ENCODE data around the gene SLC38A3. TPM values are rescaled to one million over a fixed set of nuclear protein-coding genes. Genes with fewer than 3 reads are reported as not detected.

Gene SLC38A3
- total and polyA plus RNA-seq, 2 of the 8 experiments (the other 6 are each of a cell fraction or from before 2014, with no cell fraction given): 1.2 to 3.7 TPM

DNA sequence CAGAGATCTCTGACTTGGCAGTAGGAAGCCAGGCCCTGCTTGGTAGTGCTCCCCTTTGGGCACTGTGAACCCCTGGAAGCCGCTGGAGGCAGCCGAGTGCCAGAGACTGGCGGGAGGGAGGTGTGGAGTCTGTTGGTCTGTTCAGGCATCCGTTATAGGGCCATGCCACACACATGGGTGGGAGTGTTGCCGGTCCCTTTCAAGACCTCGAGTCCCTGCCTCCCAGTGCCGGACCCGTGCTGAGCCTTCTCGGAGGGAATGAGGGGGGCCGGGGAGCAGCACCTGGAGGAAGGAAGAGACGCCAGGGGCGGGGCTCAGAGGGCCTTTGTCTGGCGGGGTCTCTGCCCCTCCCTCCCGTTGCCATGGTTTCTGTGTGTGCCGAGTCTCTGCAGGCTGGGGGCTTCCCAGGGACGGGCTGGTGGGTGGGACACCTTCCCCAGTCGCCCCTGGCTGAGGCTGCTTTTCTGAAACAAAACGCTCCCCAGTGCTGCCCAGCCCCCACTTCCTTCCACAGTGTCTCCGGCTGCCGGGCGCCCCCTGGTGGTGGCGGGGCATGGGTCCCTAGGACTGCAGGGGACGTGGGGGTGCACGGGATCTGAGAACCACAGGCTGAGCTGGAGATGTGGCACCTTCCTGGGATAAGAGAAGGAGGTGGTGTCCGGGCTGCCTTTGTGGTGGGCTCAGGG lies 40.9 kb downstream of the SLC38A3 start:
- peak overlapping the region; percentile 92 for H2BK12ac ChIP-seq (ENCODE audit: low read depth, low read length)
- H4K8ac ChIP-seq (ENCODE audit: extremely low read depth, insufficient read depth, low read length): peak overlapping the region; percentile 89
- no peak overlapping the region for H3K4ac ChIP-seq (replicated peaks; ENCODE audit: insufficient read length, low read depth, low read length)
- H2BK120ac ChIP-seq (replicated peaks; ENCODE audit: low read depth, low read length): peak overlapping the region; percentile 38
- H2BK20ac ChIP-seq (ENCODE audit: low read length): peak overlapping the region; percentile 18; the same call in 1 of the 2 replicates
- H3K23me2 ChIP-seq (ENCODE audit: low read depth, low read length): peaks cover 5% of the 10 kb centered on the region; the same call in 1 of the 2 replicates
- CTCF ChIA-PET (ENCODE audit: partially characterized antibody): interaction anchor here (0.6 to 53.5 kb wide), 34 partner anchors 12 to 443 kb away, joined by 3 to 2149 read pairs (median 4); partner anchors contain the start of genes GNAI2, GNAT1, HYAL3 and INKA1
- DNase-seq (ENCODE audit: low read depth in 1 of 2, low spot score in 2 of 2) (peak in 1 of 2 experiments; percentile 99), FAIRE-seq (no peak)
- H3K27me3 ChIP-seq (replicated peaks in 1 of 4; ENCODE audit: control insufficient read depth in 3 of 4, extremely low read depth in 1 of 4, insufficient read depth in 3 of 4, low read length in 3 of 4): no peaks in the 10 kb centered on the region
- POLR2A ChIA-PET (ENCODE audit: partially characterized antibody): interaction anchor here (0.6 to 3.5 kb wide), 16 partner anchors 8 to 282 kb away, joined by 3 to 17 read pairs (median 4); partner anchors contain the start of gene IFRD2
- H4K91ac ChIP-seq (replicated peaks; ENCODE audit: insufficient read length, low read length): peak overlapping the region; percentile 86
- H3K14ac ChIP-seq (ENCODE audit: insufficient read length): no peak overlapping the region
- peak overlapping the region; percentile 56 to 60; a peak in 3 of 4 replicates for H3K4me2 ChIP-seq (ENCODE audit: insufficient read depth in 1 of 2, low read depth in 2 of 2, low read length in 2 of 2)
- H3K27ac ChIP-seq (ENCODE audit: low read depth, low read length): peak overlapping the region; percentile 53
- H3K9me3 ChIP-seq (ENCODE audit: insufficient read depth in 2 of 2, low read depth in 1 of 2, low read length in 1 of 2): no peaks in the 10 kb centered on the region
- H2BK5ac ChIP-seq (ENCODE audit: low read depth, low read length): peak overlapping the region; percentile 96
- peak overlapping the region; percentile 73 for H4K5ac ChIP-seq (ENCODE audit: insufficient read length, low read depth, low read length)
- peaks cover 18 to 36% of the 10 kb centered on the region in 2 experiments for H4K20me1 ChIP-seq (replicated peaks in 1 of 2; ENCODE audit: control insufficient read depth in 1 of 2, insufficient read depth in 2 of 2, low read length in 2 of 2)
- peak overlapping the region; percentile 35 for H3K56ac ChIP-seq (replicated peaks; ENCODE audit: insufficient read length, low read depth, low read length)
- H2BK15ac ChIP-seq (ENCODE audit: low read length): peak overlapping the region; percentile 98; the same call in 1 of the 2 replicates
- WGBS, 2 experiments (ENCODE audit: extremely low coverage in 1 of 2, insufficient coverage in 1 of 2, insufficient read length in 1 of 2, insufficient replicate concordance in 2 of 2, low coverage in 1 of 2, low lambda C conversion rate in 2 of 2, missing lambda C conversion rate in 1 of 2): 7% methylated on average over 22 of the region's 25 CpGs; no CpG with 5 or more reads in 1 of the 2 experiments
- peaks cover 21 to 90% of the 10 kb centered on the region in 2 experiments for H3K79me2 ChIP-seq (ENCODE audit: control insufficient read depth in 1 of 2, insufficient read depth in 2 of 2, low read length in 2 of 2)
- H3K4me1 ChIP-seq (replicated peaks in 1 of 4; ENCODE audit: control insufficient read depth in 3 of 4, insufficient read depth in 4 of 4, low read length in 3 of 4): peaks cover 5 to 48% (median 41%) of the 10 kb centered on the region in 4 experiments
- no peak overlapping the region for H3K23ac ChIP-seq (ENCODE audit: insufficient read length)
- H2AK5ac ChIP-seq (ENCODE audit: low read depth, low read length): peak overlapping the region; percentile 54; the same call in 1 of the 2 replicates
- H3K36me3 ChIP-seq (ENCODE audit: control insufficient read depth in 2 of 4, insufficient read depth in 4 of 4, low read length in 3 of 4): peaks cover 0 to 3% (median 2%) of the 10 kb centered on the region in 4 experiments; a peak in 2 of 8 replicates
- H2AFZ ChIP-seq (ENCODE audit: low read length): no peak overlapping the region
- peak overlapping the region in 2 of 4 experiments; percentile 8 to 13; a peak in 2 of 7 replicates for H3K9ac ChIP-seq (replicated peaks in 1 of 4; ENCODE audit: extremely low read depth in 1 of 4, low read depth in 3 of 4, low read length in 3 of 4)
- H3K18ac ChIP-seq (ENCODE audit: extremely low read depth, low read length): peak overlapping the region; percentile 92
- H3K4me3 ChIP-seq (ENCODE audit: extremely low read depth in 1 of 4, insufficient read depth in 2 of 4, low read depth in 3 of 4, low read length in 4 of 4): peak overlapping the region in 2 of 4 experiments; percentile 23 to 27; a peak in 4 of 8 replicates
- peaks cover 35% of the 10 kb centered on the region for H3K79me1 ChIP-seq (ENCODE audit: low read depth, low read length)
- no peak for TF ChIP-seq ASH2L (IDR thresholded peaks at IDR 0.05; ENCODE audit: low read length)
- TF ChIP-seq CBX8 (IDR thresholded peaks at IDR 0.05; ENCODE audit: borderline replicate concordance, low read depth, low read length): no peak
- 0 out of 2 replicates have a peak, but pooled peaks have one; percentile 44 for TF ChIP-seq POU5F1 (IDR thresholded peaks at IDR 0.05; ENCODE audit: low read depth, low read length)
- no peak; a peak in 1 of 3 replicates for TF ChIP-seq POLR2A (IDR thresholded peaks at IDR 0.05; ENCODE audit: control extremely low read depth in 1 of 2, low read depth in 2 of 2, low read length in 2 of 2)
- no peak for TF ChIP-seq HDAC6 (IDR thresholded peaks at IDR 0.05; ENCODE audit: low read depth, low read length)
- no peak for TF ChIP-seq FOSL1 (IDR thresholded peaks at IDR 0.05; ENCODE audit: insufficient read depth, low read depth, low read length)
- TF ChIP-seq HDAC2 (IDR thresholded peaks at IDR 0.05; ENCODE audit: borderline replicate concordance in 1 of 2, low read depth in 2 of 2, low read length in 2 of 2): peak; percentile 92 to 96
- TF ChIP-seq TEAD4 (IDR thresholded peaks at IDR 0.05; ENCODE audit: low read depth, low read length): no peak
- TF ChIP-seq TBP (IDR thresholded peaks at IDR 0.05; ENCODE audit: low read depth, low read length): peak; percentile 47; the same call in 1 of the 2 replicates

Data from H1 (cell line).